AG04449 (cell line): ENCODE measurements around the gene FAM118B.

Experiments used
- CTCF ChIA-PET: fragments of 350-600 bp; formaldehyde crosslinking; extraction: SDS; loops from one replicate; lab custom pipeline; 2021; ENCODE audit warnings: antibody characterized with exemption; lab: Yijun Ruan, JAX
- POLR2A ChIA-PET: fragments of 400-600, 350-600 bp; formaldehyde crosslinking; extraction: SDS; loops from one replicate; lab custom pipeline; 2020; ENCODE audit warnings: antibody characterized with exemption, inconsistent platforms; lab: Yijun Ruan, JAX
- DNase-seq: peaks from one replicate; pipeline ENCODE4 v3.0.0-alpha.2; 2010; ENCODE audit warnings: low read depth, low spot score
- H3K4me3 ChIP-seq: 2 replicates; pipeline ENCODE4 v1.5.1; 2011; ENCODE audit warnings: low read depth, mild to moderate bottlenecking, control low read depth, low read length
- CTCF ChIP-seq: IDR thresholded peaks from one replicate; pipeline ENCODE4 v1.5.1; 2011; ENCODE audit warnings: mild to moderate bottlenecking, moderate library complexity, low read length, control low read depth, inconsistent platforms; ENCODE audit not compliant: insufficient read depth; ENCODE audit errors: missing control alignments

The FAM118B gene

GRCh38 chr11:126191379-126192073, 20.1 kb upstream of the FAM118B start:
- no peak overlapping the region for H3K4me3 ChIP-seq
- CTCF ChIA-PET, result interaction anchor here (1.0 to 11.0 kb wide), 4 partner anchors 250 to 273 kb away, joined by 3 to 293 read pairs (median 96); partner anchors contain the start of gene VSIG10L2
- POLR2A ChIA-PET, result no interaction called here
- no peak for TF ChIP-seq CTCF
- DNase-seq, result no peak

- ChIA-PET CTCF (interaction anchor here (1.6 to 11.0 kb wide), 5 partner anchors 9 to 289 kb away, joined by 7 to 293 read pairs (median 83); partner anchors contain the start of genes DDX25, PUS3 and VSIG10L2), POLR2A (no interaction called here)
- DNase-seq, result no peak
- H3K4me3 ChIP-seq, result no peak overlapping the region
- no peak for TF ChIP-seq CTCF
These were observed 19.2 kb upstream of the FAM118B start for GRCh38 chr11:126192361-126192760.

- TF ChIP-seq CTCF, result no peak
- ChIA-PET CTCF (interaction anchor here (0.8 to 11.0 kb wide), 20 partner anchors 8 to 296 kb away, joined by 3 to 293 read pairs (median 6); partner anchors contain the start of genes DDX25, PUS3 and VSIG10L2), POLR2A (no interaction called here)
- no peak for DNase-seq
- H3K4me3 ChIP-seq, result no peak overlapping the region
These were observed 18.5 kb upstream of the FAM118B start for GRCh38 chr11:126193038-126193478.

- ChIA-PET CTCF (interaction anchor here (0.6 to 11.0 kb wide), 26 partner anchors 9 to 297 kb away, joined by 3 to 293 read pairs (median 4); partner anchors contain the start of genes DDX25, PUS3 and VSIG10L2), POLR2A (no interaction called here)
- DNase-seq, result no peak
- H3K4me3 ChIP-seq, result no peak overlapping the region
- peak; percentile 36 for TF ChIP-seq CTCF
These were observed 17.4 kb upstream of the FAM118B start for GRCh38 chr11:126194121-126194543.

GRCh38 chr11:126195119-126195518, 16.5 kb upstream of the FAM118B start:
- CTCF ChIA-PET, result interaction anchor here (1.0 to 11.0 kb wide), 5 partner anchors 8 to 277 kb away, joined by 3 to 293 read pairs (median 83); partner anchors contain the start of gene VSIG10L2
- H3K4me3 ChIP-seq, result no peak overlapping the region
- TF ChIP-seq CTCF, result no peak
- DNase-seq, result no peak
- POLR2A ChIA-PET, result no interaction called here
